ENCODE data around the gene TSPO.

The TSPO gene

DNA sequence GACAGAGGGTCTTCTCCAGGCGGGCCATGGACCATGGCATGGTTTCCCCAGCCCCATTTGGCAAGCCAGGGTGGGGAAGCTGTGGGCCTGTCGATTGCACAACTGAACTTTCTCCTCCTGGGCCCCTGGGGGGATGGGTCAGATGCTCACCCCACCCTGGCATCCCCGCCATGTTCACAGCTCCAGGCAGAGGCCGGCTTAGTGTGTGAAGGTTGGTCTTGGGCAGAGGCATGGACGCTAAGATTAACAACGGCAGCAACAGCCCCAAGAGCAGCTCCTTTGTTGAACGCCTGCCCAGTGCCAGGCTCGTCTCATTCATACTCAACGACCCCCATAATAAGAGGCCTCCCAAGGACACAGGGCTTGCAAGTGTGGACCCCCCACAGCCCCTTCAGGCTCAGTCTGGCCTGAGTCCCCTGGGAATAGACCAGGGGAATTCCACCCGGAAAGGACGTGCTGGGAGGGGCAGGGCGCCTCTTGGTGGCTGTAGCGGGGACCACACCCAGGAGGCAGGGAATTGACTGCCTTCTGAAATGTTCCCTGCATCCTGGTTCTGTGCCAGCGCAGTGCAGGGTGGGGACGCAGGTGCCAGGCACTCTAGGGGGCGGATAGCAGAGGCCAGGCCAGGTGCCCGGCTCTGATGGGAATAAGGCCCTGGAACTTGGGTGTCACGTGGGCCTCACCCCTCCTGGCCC is 8.3 kb downstream of the TSPO start:
- no peak for DNase-seq

- DNase-seq: no peak
Measured at GRCh38 chr22:43160497-43161126, 9.3 kb downstream of the TSPO start.

DNA sequence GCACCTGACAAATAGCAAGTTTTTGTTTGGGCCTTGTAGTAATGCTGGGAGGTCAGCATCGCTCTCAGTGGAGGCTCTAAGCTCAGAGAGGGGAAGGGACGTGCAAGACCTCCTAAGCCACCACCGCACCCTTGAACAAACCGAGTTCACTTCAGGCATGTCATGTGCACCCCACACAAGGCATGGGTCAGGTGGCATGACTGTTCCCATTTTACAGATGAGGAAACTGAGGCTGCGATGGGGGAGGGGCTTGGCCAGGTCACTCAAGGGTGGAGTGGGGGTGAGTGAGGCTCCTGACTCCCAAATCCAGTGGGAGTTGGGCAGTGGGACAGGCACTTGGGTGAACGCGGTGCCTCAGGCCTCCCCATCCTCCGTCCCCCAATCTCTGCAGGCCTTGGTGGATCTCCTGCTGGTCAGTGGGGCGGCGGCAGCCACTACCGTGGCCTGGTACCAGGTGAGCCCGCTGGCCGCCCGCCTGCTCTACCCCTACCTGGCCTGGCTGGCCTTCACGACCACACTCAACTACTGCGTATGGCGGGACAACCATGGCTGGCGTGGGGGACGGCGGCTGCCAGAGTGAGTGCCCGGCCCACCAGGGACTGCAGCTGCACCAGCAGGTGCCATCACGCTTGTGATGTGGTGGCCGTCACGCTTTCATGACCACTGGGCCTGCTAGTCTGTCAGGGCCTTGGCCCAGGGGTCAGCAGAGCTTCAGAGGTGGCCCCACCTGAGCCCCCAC is 11.2 kb downstream of the TSPO start:
- no peak for DNase-seq

DNA sequence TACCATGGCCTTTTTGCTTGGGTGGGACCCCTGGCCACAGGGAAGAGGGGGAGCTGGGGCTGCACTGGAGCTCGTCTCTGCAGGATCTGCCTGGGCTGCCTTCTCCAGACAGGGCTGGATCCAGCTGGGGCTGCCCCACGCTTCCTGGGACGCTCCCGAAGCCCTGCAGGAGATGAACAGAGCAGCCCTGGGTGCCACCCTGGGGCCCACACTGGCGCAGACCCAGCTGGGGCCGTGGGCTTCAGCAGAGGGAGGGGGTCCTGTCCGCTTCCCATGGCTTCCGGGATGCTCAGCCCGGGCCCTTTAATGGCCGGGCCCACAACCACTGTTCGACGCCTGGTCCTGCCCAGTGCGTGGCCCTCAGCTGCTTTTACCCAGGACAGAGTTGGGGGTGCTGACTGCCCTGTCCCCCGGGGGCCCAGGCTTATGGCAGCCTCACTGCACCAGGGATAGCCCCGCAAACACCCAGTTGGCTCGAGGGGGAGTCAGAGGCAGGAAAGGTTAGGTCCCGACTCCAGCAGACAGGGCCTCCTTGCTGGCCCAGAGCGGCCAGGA is 12.0 kb downstream of the TSPO start:
- DNase-seq: no peak

DNA sequence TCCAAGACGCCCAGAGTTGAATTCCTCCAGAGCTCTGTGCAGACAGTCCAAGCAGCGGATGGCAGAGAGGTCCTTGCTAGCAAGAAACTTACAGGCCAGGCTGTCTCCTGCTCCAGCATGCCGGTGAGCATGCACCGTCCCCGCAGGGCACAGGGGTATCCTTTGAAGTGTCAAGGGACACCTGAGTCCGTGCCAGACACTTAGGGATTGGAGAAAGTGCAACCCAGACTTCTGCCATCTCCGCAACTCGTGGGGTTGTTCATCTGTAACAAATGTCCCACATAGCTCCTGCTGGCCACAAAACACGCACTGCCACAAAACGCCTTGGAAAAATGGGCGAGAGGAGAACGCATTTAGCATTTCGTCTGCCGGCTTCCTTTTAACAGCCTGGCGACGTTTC is 13.3 kb downstream of the TSPO start:
- no peak for DNase-seq

- no peak for DNase-seq
Measured at GRCh38 chr22:43166132-43166930, 15.0 kb downstream of the TSPO start.

- no peak for DNase-seq
Measured at GRCh38 chr22:43167001-43167589, 15.7 kb downstream of the TSPO start.

GRCh38 chr22:43168471-43169309 is 17.3 kb downstream of the TSPO start:
- DNase-seq: no peak

- DNase-seq: no peak
Measured at GRCh38 chr22:43169310-43170130, 18.2 kb downstream of the TSPO start.

DNA sequence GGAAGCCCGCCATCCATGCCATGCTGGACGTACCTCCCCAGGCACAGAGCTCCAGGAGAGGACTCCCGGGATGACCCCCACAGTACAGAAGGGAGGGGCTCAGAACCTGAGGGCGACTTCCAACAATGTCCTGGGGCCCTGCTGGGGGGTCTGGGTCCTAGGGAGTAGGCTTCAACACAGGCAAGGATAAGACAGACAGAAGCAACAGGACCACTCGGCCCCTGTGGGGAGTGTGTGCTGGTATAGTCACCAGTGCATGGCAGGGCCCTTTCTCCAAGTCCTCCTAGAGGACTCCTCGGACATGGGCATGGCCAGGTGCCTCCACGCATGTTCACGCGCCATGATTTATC is 18.7 kb downstream of the TSPO start:
- DNase-seq: no peak

- no peak for DNase-seq
Measured at GRCh38 chr22:43171019-43171491, 19.7 kb downstream of the TSPO start.

GRCh38 chr22:43171607-43172006 is 20.2 kb downstream of the TSPO start:
- no peak for DNase-seq

GRCh38 chr22:43172191-43172590 is 20.8 kb downstream of the TSPO start:
- DNase-seq: no peak

- DNase-seq: no peak
Measured at GRCh38 chr22:43173566-43173965, 22.2 kb downstream of the TSPO start.

GRCh38 chr22:43173976-43174720 is 22.8 kb downstream of the TSPO start:
- DNase-seq: no peak

GRCh38 chr22:43174941-43175531 is 23.7 kb downstream of the TSPO start:
- no peak for DNase-seq

GRCh38 chr22:43176090-43176489 is 24.7 kb downstream of the TSPO start:
- no peak for DNase-seq

DNA sequence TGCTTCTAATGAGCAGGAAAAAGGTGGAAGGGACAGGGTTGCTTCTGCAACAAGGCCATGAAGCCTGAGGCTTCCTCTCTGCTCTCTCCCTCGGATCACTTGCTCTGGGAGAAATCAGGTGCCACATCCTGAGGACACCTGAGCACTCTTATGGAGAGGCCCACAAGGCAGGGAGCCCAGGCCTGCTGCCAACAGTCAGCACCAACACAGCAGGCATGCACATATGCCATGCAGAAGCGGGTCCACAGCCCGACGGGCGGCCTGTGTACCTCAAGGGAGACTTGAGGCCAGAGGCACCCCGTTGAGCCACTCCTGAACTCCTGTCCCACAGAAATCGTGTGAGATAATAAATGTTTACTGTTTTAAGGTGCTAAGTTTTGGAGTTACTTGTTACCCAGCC is 26.1 kb downstream of the TSPO start:
- DNase-seq: no peak

DNA sequence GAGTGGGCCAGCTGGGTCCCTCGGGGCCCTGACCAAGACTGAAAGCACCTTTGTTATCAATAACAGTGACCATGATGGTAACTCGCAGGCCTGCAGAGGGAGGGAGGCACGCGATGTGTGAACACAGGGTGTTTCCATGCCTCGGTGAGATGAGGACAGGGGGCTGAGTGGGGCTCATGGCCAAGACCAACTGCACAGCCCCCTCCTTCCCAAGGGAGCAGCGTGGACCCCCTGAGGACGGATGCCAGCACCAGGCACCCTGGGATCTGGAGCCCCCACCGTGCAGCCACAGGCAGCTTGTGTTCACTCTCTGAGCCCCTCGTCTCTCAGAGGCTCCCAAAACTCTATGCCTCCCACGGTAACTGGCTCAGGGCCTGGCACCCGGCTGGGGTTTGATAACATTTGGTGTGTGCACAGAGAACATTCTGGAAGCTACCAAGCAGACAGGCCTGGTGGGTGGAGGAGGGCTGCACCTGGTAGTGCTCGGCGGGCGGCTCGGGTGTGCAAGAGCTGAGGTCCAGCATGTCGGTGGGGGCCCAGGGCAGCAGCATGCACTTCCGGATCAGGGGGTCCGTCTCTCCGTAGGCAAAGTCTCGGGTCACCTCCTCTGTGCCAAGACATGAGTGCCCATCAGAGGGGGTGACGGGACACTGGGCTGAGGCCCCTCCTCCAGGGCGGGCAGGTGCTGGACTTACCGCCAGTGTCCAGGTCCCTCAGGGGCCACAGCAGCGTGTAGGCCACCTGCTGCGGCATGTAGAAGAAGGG is 28.0 kb downstream of the TSPO start:
- no peak for DNase-seq
